HG02588 (cell line): ENCODE results near the gene NME1.
A peak's percentile ranks its signal among the peaks of the same experiment; 100 is the strongest.
"Not testable (repeated sequence)": the region's sequence is repeated elsewhere in the genome, so short reads cannot be mapped to it uniquely, and the experiment has no call there.

Experiments used
- ATAC-seq: cut with Tn5 transposase; IDR thresholded peaks from one replicate; pipeline ENCODE4 v1.9.1; 2021; ENCODE audit warnings: mild to moderate bottlenecking, moderate library complexity; ENCODE audit not compliant: unreplicated experiment

The NME1 gene

DNA sequence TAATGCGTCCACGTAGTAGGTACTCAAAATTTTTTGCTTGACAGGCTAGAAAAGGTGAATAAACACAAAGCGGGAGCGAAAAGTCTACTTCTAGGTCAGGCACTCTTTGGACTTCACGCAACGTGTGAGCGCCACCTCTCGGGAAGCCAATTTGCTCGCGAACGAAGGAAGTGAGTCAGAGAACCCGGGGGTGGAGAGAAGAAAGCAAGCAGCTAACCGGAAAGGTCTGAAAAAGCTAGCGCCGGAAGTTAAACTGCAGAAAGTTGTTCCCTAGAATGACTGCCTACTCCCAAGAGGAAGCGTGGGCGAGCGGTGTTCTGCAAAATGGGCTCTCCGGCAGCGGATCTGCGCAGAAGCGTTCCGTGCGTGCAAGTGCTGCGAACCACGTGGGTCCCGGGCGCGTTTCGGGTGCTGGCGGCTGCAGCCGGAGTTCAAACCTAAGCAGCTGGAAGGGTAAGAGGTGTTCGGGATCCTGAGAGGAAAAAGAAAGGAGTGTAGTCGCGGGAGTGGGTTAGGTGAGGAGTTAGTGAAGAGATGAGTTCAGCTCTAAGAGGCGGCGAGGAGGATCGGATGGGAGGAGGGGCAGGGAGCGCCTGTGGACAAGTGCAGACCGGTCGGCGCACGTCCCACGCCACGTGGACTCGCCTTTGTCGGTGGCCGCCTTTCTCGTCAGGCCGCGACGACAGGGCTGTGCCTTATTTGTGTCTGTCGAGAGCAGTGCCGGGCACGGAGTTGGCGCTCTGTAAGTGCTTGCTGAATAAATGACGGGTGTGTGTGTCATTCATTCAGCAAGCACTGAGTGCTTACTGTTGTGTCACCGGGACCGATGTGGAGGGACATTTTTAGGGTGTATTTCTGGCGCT is at the start of gene NME1:
Gene NME1, plus strand, starts transcription at position 350 of the 863 bp plus-strand sequence. CDS start 2,096 bp downstream, outside the sequence.
- ATAC-seq: peak; percentile 87

DNA sequence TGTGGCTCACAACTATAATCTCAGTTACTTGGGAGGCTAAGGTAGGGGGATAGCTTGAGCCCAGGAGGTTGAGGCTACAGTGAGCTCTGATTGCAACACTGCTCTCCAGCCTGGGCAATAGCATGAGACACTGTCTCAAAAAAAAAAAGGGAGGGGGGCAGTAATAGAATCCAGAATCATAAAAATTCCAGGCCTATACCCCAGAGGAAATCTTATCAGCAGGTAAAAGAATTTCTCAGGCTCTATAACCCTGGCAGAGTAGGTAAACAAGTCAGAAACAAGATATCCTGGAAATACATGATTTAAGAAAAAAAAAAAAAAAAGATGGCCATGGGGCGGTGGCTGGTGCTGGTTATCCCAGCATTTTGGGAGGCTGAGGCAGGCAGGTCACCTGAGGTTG is 45.6 kb upstream of the NME1 start:
- ATAC-seq: no peak

DNA sequence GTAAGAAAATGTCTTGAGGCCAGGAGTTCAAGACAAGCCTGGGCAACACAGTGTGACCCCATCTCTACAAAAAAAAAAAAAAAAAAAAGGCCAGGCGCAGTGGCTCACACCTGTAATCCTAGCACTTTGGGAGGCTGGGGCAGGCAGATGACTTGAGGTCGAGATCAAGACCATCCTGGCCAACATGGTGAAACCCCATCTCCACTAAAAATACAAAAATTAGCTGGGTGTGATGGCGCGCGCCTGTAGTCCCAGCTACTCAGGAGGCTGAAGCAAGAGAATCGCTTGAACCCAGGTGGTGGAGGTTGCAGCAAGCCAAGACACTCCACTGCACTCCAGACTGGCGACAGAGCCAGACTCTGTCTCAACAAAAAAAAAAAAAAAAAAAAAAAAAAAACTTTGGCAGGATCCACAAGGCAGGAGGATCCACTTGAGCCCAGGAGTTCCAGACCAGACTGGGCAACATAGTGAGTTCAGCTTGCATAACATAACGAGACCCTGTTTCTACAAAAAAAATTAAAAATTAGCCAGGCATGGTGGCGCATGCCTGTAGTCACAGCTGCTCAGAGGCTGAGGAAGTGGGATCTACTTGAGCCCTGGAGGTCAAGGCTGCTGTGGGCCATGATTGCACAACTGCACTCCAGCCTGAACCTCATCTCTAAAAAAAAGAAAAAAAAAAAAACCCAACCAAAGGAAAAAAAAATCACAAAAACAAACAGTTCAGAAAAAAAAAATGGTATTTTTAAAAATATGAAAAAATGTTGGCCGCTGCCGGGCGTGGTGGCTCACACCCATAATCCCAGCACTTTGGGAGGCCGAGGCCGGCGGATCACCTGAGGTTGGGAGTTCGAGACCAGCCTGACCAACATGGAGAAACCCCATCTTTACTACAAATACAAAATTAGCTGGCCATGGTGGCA is 40.8 kb upstream of the NME1 start:
- not testable (repeated sequence) for ATAC-seq

DNA sequence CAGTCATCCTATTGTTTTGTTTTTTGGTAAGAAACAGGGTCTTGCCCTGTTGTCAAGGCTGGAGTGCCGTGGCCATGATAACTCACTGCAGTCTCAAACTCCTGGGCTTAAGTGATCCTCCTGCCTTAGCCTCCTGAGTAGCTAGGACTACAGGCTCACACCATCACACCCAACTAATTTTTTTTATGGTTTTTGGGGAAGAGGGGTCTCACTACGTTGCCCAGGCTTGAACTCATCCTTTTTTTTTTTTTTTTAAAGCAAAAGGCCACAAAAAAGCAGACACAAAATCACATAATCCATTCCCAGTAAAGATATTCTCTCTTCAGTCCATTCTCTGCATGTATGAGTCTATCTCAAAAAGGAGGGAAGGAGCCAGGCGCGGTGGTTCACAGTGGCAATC is 38.2 kb upstream of the NME1 start:
- ATAC-seq: no peak

- ATAC-seq: no peak
These were observed 34.8 kb upstream of the NME1 start for GRCh38 chr17:51118330-51119195.

DNA sequence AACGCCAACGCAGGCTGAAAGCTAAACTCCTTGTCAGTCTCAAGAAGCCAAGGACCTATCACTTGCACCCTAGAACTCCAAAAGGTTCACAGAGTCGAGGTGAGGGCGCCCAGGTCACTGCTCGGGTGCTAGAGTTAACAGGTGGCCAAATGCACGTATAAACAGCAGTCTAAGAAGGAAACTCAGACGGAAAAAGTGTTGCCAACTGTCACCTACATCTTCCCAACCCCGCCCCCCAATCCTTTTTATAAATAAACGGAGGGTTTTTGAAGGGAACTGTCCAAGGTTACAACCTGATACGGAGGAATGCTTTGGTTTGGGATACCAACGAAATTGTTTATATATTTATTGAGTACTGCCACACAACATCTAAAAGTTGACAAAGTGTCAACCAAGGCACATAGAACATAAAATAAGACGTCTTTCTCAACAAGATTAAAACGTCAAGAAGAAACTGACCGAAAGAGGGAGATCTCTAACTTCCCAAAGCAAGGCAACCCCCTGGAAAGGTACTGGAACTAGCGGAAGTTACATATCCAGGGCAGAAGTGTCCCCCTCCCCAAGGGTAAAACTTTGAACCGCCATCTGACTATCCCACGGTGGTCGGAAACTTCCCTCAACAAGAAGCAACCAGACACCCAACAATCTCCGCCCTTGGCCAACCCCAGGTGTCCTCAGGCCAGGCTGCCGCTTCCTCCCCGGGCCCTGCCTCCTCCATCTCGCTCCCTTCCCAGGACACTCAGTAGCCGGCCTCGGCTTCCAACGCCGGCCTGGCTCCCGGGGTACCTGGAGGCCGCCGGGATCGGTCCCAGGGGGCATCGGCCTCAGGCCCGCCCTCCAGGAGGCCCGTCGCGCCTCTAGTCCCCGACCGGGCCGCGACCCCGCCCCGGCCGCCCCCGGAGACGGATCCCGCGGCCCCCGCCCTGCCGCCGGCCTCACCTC is 33.7 kb upstream of the NME1 start:
- ATAC-seq: peak; percentile 8

- peak; percentile 23 for ATAC-seq
These were observed 33.0 kb upstream of the NME1 start for GRCh38 chr17:51120357-51120738.

- ATAC-seq: peak; percentile 69
These were observed 32.4 kb upstream of the NME1 start, which contains the start of gene SPAG9 for GRCh38 chr17:51120739-51121619. Gene SPAG9 (minus strand): TSS chr17:51120868. CDS start chr17:51120656, 212 bp downstream.

- ATAC-seq: peak; percentile 34
These were observed 31.5 kb upstream of the NME1 start for GRCh38 chr17:51121620-51122472.

DNA sequence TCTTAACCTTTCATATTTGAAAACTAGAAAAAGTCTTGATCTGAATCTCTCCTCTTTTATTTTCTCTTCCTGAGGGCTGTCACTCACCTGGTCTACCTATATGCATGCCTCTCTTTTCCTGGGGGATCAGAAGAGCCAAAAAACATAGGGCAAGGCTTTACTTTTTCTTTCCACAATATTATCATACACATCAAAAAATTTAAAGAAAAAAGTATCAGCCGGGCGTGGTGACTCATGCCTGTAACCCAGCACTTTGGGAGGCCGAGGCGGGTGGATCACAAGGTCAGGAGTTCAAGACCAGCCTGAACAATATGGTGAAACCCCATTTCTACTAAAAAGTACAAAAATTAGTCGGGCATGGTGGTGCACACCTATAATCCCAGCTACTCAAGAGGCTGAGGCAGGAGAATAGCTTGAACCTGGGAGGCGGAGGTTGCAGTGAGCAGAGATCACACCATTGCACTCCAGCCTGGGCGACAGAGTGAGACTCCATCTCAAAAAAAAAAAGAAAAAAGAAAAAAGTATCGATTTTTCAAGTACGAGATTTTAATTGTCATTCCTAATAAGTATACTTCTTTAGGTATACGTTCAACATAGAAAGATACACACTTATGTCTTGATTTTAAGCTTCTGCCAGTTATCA is 30.8 kb upstream of the NME1 start:
- ATAC-seq: not testable (repeated sequence)

GRCh38 chr17:51124640-51125503 is 28.5 kb upstream of the NME1 start:
- ATAC-seq: no peak

- no peak for ATAC-seq
These were observed 25.3 kb upstream of the NME1 start for GRCh38 chr17:51128076-51128475.

- no peak for ATAC-seq
These were observed 20.4 kb upstream of the NME1 start for GRCh38 chr17:51132964-51133319.

DNA sequence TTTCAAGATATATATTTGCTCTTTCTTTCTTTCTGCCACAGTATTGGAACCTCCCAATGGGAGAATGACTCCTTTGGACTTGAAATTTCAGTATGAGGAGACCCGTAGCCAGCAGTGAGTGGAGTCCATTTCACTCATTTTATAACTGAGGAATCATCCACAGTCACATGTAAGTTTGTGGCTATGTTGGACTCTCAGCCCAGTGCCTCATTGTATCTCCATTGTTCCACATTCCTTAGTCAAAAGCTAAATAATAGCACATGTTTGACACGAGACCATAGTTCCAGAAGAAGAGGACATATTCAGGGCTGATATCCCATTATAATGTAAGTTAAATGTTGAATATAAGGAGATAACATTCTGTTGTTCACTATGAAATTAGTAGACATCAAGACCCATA is 20.0 kb upstream of the NME1 start:
- ATAC-seq: no peak

- no peak for ATAC-seq
These were observed 17.4 kb upstream of the NME1 start for GRCh38 chr17:51135956-51136355.

DNA sequence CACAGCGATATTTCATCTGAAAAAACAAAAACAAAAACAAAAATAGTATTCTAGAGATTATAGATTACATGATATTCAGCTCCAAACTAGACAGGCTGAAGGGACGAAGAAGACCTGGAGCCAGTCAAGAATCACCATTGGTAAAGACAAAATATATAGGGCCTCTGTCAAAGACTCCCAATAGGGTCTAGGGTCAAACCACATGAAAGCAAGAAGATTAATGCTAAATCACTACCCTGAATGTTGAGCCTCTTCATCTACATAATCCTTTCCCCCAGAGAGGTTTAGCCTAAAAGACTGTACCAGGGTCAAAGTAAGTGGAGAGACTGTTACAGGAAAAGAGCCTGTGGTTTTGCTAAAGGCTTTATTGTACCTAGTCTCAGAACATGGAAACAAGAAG is 10.8 kb upstream of the NME1 start:
- ATAC-seq: no peak
